Heart left ventricle (tissue), 13 donors: ENCODE results near the gene TRMT2A.

Source experiments
- CTCF ChIP-seq, 12 donors: fragments of 200-600 bp; sonication (generic) in 4 of 12; IDR thresholded peaks; one replicate each; pipeline versions ENCODE4 v1.5.0 to v1.8.0; 2018 to 2022; ENCODE audit warnings: antibody characterized with exemption in 12 of 12, mild to moderate bottlenecking in 5 of 12
- POLR2A ChIP-seq, 2 donors: fragments of 450-650 bp; IDR thresholded peaks; one replicate each; pipeline ENCODE4 v1.6.1; 2017; ENCODE audit warnings: antibody characterized with exemption in 2 of 2, mild to moderate bottlenecking in 2 of 2, moderate library complexity in 2 of 2
- donor health status: ischemic (EF 13 %, LVEDD 7.1; RV severe dilation, severe dysfunction).
- donor health status: DM: no; HTN: yes; CAD: no.
- donor health status: DM: no; HTN: no; CAD: no.
- donor health status: ischemic (EF 25% LVEDD 6.9; RV normal size, moderate dysfunction).
- donor health status: ischemic (EF 25% LVEDD 5.7; RV mildly dilated, moderate dysfunction).
- donor health status: ischemic (EF 35%, LVEDD 5.7; RV mildly dilated, moderate dysfunction).
- donor health status: nonischemic (EF 11% LVEDD 7.7; RV severe dilation, severe dysfunction).
- donor health status: DM: yes; HTN: yes; CAD: no.
- donor health status: PGD.
- donor health status: ischemic (EF 29% LVEDD 5.4; RV normal size, mild dysfunction).
- donor health status: nonischemic (EF 23%, LVEDD 6.1; RV moderate dilation, normal function).

- TF ChIP-seq CTCF (IDR thresholded peaks at IDR 0.05) = no peak
- no peak for TF ChIP-seq POLR2A (IDR thresholded peaks at IDR 0.05)
Observed at GRCh38 chr22:20129747-20130014, 12.7 kb upstream of the TRMT2A start.
